ENCODE results near the gene MBD3.

The MBD3 gene

GRCh38 chr19:1613808-1614570 is 21.3 kb upstream of the MBD3 start:
- DNase-seq (ENCODE audit: low read depth) = no peak
- no peak overlapping the region for H3K4me3 ChIP-seq (ENCODE audit: low read length)
- no peak for TF ChIP-seq CTCF (conservative IDR thresholded peaks at IDR 0.05; ENCODE audit: low read length)

- no peak overlapping the region for H3K4me3 ChIP-seq (ENCODE audit: low read length)
- no peak for DNase-seq (ENCODE audit: low read depth)
- no peak for TF ChIP-seq CTCF (conservative IDR thresholded peaks at IDR 0.05; ENCODE audit: low read length)
Observed at GRCh38 chr19:1613146-1613545, 20.5 kb upstream of the MBD3 start.

GRCh38 chr19:1612114-1613086 is 19.7 kb upstream of the MBD3 start:
- no peak for DNase-seq (ENCODE audit: low read depth)
- H3K4me3 ChIP-seq (ENCODE audit: low read length) = no peak overlapping the region
- no peak for TF ChIP-seq CTCF (conservative IDR thresholded peaks at IDR 0.05; ENCODE audit: low read length)

GRCh38 chr19:1611353-1611752 is 18.7 kb upstream of the MBD3 start:
- no peak overlapping the region for H3K4me3 ChIP-seq (ENCODE audit: low read length)
- DNase-seq (ENCODE audit: low read depth) = no peak
- TF ChIP-seq CTCF (conservative IDR thresholded peaks at IDR 0.05; ENCODE audit: low read length) = no peak

GRCh38 chr19:1610579-1610978 is 17.9 kb upstream of the MBD3 start:
- H3K4me3 ChIP-seq (ENCODE audit: low read length) = no peak overlapping the region
- no peak for DNase-seq (ENCODE audit: low read depth)
- TF ChIP-seq CTCF (conservative IDR thresholded peaks at IDR 0.05; ENCODE audit: low read length) = no peak

- no peak for DNase-seq (ENCODE audit: low read depth)
- no peak overlapping the region for H3K4me3 ChIP-seq (ENCODE audit: low read length)
- TF ChIP-seq CTCF (conservative IDR thresholded peaks at IDR 0.05; ENCODE audit: low read length) = no peak
Observed at GRCh38 chr19:1609680-1610474, 17.2 kb upstream of the MBD3 start.
